Stimulated activated CD4-positive, alpha-beta T cell treated with anti-CD3 and anti-CD28 coated beads, Interleukin-15, amount 100 ng/mL, for 24 hours (primary cell): Measurements from ENCODE around the gene SGMS1.
A peak's percentile ranks its signal among the peaks of the same experiment; 100 is the strongest.
"Not testable (repeated sequence)": the region's sequence is repeated elsewhere in the genome, so short reads cannot be mapped to it uniquely, and the experiment has no call there.

Experiments
- DNase-seq: peaks from one replicate; pipeline ENCODE4 v3.0.0-alpha.2; 2020

SGMS1 gene

GRCh38 chr10:50388181-50388580, 235.6 kb downstream of the SGMS1 start:
- DNase-seq = no peak

GRCh38 chr10:50387732-50388073, 236.1 kb downstream of the SGMS1 start:
- no peak for DNase-seq

- DNase-seq = no peak
These were observed 236.6 kb downstream of the SGMS1 start for GRCh38 chr10:50387007-50387731.

GRCh38 chr10:50385624-50386023, 238.1 kb downstream of the SGMS1 start:
- no peak for DNase-seq

GRCh38 chr10:50384898-50385297, 238.9 kb downstream of the SGMS1 start:
- no peak for DNase-seq

GRCh38 chr10:50384238-50384637, 239.5 kb downstream of the SGMS1 start:
- no peak for DNase-seq

- no peak for DNase-seq
These were observed 241.2 kb downstream of the SGMS1 start for GRCh38 chr10:50382576-50383023.

GRCh38 chr10:50381642-50382041, 242.1 kb downstream of the SGMS1 start:
- DNase-seq = no peak

GRCh38 chr10:50379616-50380015, 244.1 kb downstream of the SGMS1 start:
- no peak for DNase-seq

GRCh38 chr10:50375745-50376144, 248.0 kb downstream of the SGMS1 start:
- DNase-seq = no peak

GRCh38 chr10:50375051-50375452, 248.7 kb downstream of the SGMS1 start:
- no peak for DNase-seq

- DNase-seq = no peak
These were observed 249.8 kb downstream of the SGMS1 start for GRCh38 chr10:50373821-50374501.

GRCh38 chr10:50369931-50370330, 253.8 kb downstream of the SGMS1 start:
- DNase-seq = no peak

GRCh38 chr10:50367732-50368131, 256.0 kb downstream of the SGMS1 start:
- DNase-seq = peak; percentile 7

GRCh38 chr10:50366421-50366820, 257.3 kb downstream of the SGMS1 start:
- not testable (repeated sequence) for DNase-seq

- not testable (repeated sequence) for DNase-seq
These were observed 259.0 kb downstream of the SGMS1 start for GRCh38 chr10:50364730-50365129.

GRCh38 chr10:50362547-50363125, 261.1 kb downstream of the SGMS1 start:
- DNase-seq = no peak

GRCh38 chr10:50361946-50362345, 261.8 kb downstream of the SGMS1 start:
- DNase-seq = no peak

GRCh38 chr10:50360077-50360850, 263.5 kb downstream of the SGMS1 start:
- no peak for DNase-seq

GRCh38 chr10:50358925-50359687, 264.6 kb downstream of the SGMS1 start:
- no peak for DNase-seq

GRCh38 chr10:50358411-50358810, 265.3 kb downstream of the SGMS1 start:
- no peak for DNase-seq

GRCh38 chr10:50356481-50356832, 267.3 kb downstream of the SGMS1 start:
- DNase-seq = not testable (repeated sequence)
